ENCODE results near the gene OSBPL10. TPM values are rescaled to one million over a fixed set of nuclear protein-coding genes. Genes with fewer than 3 reads are reported as not detected.

The OSBPL10 gene
- total RNA-seq, 1 donor from 2014 or later: 12.1 TPM

- Mint-ChIP-seq H3K27me3 (ENCODE audit: insufficient read depth) (peaks cover 2% of the 10 kb centered on the region), H3K4me1 (ENCODE audit: low read depth) (no peaks in the 10 kb centered on the region)
Measured at GRCh38 chr3:31839144-31839917, 141.7 kb downstream of the OSBPL10 start.

GRCh38 chr3:31836131-31837075 lies 144.7 kb downstream of the OSBPL10 start:
- Mint-ChIP-seq H3K4me1 (ENCODE audit: low read depth) (no peaks in the 10 kb centered on the region), H3K27me3 (ENCODE audit: insufficient read depth) (peaks cover 5% of the 10 kb centered on the region), H3K27ac (no peak overlapping the region), H3K36me3 (ENCODE audit: low read depth) (no peaks in the 10 kb centered on the region), H3K4me3 (no peak overlapping the region), H3K9me3 (no peaks in the 10 kb centered on the region)
- DNase-seq (ENCODE audit: low spot score): no peak
- intact Hi-C loops (cut with micrococcal nuclease): no loop called here

More at GRCh38 chr3:31839144-31839917, 141.7 kb downstream of the OSBPL10 start:
- intact Hi-C loops (cut with micrococcal nuclease): no loop called here
- no peaks in the 10 kb centered on the region for H3K36me3 Mint-ChIP-seq (ENCODE audit: low read depth)
- H3K27ac Mint-ChIP-seq: no peak overlapping the region
- no peaks in the 10 kb centered on the region for H3K9me3 Mint-ChIP-seq
- DNase-seq (ENCODE audit: low spot score): no peak
- H3K4me3 Mint-ChIP-seq: no peak overlapping the region

GRCh38 chr3:31833391-31834190 lies 147.5 kb downstream of the OSBPL10 start:
- intact Hi-C loops (cut with micrococcal nuclease): no loop called here
- Mint-ChIP-seq H3K9me3 (no peaks in the 10 kb centered on the region), H3K4me1 (ENCODE audit: low read depth) (peaks cover 12% of the 10 kb centered on the region), H3K27ac (no peak overlapping the region), H3K4me3 (no peak overlapping the region), H3K36me3 (ENCODE audit: low read depth) (no peaks in the 10 kb centered on the region), H3K27me3 (ENCODE audit: insufficient read depth) (peaks cover 2% of the 10 kb centered on the region)
- no peak for DNase-seq (ENCODE audit: low spot score)

- intact Hi-C loops (cut with micrococcal nuclease): no loop called here
- Mint-ChIP-seq H3K9me3 (no peaks in the 10 kb centered on the region), H3K4me1 (ENCODE audit: low read depth) (peaks cover 12% of the 10 kb centered on the region), H3K36me3 (ENCODE audit: low read depth) (no peaks in the 10 kb centered on the region), H3K27ac (no peak overlapping the region), H3K27me3 (ENCODE audit: insufficient read depth) (peaks cover 2% of the 10 kb centered on the region), H3K4me3 (no peak overlapping the region)
- no peak for DNase-seq (ENCODE audit: low spot score)
Measured at GRCh38 chr3:31832551-31832950, 148.5 kb downstream of the OSBPL10 start.

DNA sequence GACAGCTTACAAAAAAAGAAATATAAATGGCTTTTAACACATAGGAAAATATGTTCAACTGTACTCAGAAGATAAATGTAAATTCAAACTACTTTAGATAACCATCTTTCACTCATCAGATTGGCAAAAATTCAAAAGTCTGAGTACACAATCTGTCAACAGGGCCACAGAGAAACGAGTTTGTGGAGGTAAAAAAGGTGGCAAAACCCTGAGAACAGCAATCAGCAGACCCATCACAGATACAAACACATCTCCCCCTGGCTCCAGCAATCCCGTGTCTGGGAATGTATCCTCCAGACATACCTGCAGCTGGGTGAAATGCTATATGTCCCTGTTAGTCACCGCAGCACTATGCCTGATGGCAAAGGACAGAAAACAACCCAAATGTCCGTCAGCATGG lies 149.5 kb downstream of the OSBPL10 start:
- no peaks in the 10 kb centered on the region for H3K9me3 Mint-ChIP-seq
- no peaks in the 10 kb centered on the region for H3K36me3 Mint-ChIP-seq (ENCODE audit: low read depth)

DNA sequence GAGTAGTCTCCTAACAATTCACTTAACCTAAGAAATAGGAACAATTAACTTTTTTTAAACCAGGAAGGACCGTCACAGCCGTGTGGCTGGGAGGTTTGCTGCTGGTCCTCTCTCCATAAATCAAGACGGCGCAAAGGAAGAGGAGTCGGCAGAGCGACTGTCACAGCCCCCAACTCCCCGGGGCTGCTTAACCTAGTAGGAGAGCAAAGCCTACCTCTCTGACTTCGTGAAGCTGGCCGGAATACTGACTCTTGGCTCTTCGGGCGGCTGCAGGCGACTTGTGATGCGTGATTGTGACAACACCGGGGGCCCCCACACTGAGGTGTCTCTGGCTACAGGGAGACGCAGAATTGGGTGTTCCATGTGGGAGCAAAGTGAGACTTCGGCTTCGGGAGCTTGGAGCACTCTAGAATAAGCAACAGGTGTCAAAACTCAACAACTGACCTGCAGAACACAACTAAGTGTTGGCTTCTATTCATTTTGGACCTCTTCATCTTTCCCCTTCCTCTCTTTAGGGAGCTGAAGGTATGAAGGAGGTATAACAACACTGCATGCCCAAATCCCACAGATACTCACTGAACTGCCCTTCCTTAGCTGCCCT lies 151.1 kb downstream of the OSBPL10 start:
- no peak overlapping the region for H3K4me3 Mint-ChIP-seq
- no peaks in the 10 kb centered on the region for H3K9me3 Mint-ChIP-seq

More for the DNA sequence above, 149.5 kb downstream of the OSBPL10 start:
- H3K27ac Mint-ChIP-seq: no peak overlapping the region
- intact Hi-C loops (cut with micrococcal nuclease): no loop called here
- H3K4me1 Mint-ChIP-seq (ENCODE audit: low read depth): peaks cover 12% of the 10 kb centered on the region
- H3K27me3 Mint-ChIP-seq (ENCODE audit: insufficient read depth): peaks cover 2% of the 10 kb centered on the region
- no peak for DNase-seq (ENCODE audit: low spot score)
- no peak overlapping the region for H3K4me3 Mint-ChIP-seq

DNA sequence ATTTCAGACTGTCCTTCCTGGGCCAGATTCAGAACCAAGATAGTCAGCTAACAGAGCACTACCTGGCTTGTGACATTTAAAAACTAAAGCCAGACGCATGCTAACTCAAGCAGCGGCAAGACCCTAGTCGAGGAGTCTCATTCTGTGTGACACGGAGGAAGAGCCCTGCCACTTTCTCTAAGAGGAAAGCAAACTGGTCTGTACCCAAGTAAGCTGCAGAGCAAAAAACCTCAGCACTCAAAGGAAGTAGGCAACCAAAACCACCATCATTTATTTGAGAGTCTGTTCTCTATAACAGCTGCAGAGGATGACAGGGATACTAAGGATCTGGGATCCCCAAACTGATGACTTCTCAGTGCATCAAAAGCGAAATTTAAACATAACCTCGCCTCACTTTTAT lies 152.1 kb downstream of the OSBPL10 start:
- H3K4me1 Mint-ChIP-seq (ENCODE audit: low read depth): peaks cover 12% of the 10 kb centered on the region
- H3K9me3 Mint-ChIP-seq: no peaks in the 10 kb centered on the region
- no peak overlapping the region for H3K27ac Mint-ChIP-seq
- no peak for DNase-seq (ENCODE audit: low spot score)
- H3K27me3 Mint-ChIP-seq (ENCODE audit: insufficient read depth): peaks cover 2% of the 10 kb centered on the region
- no peak overlapping the region for H3K4me3 Mint-ChIP-seq
- H3K36me3 Mint-ChIP-seq (ENCODE audit: low read depth): no peaks in the 10 kb centered on the region
- intact Hi-C loops (cut with micrococcal nuclease): no loop called here

More for the DNA sequence above, 151.1 kb downstream of the OSBPL10 start:
- intact Hi-C loops (cut with micrococcal nuclease): no loop called here
- no peak for DNase-seq (ENCODE audit: low spot score)
- no peak overlapping the region for H3K27ac Mint-ChIP-seq
- peaks cover 2% of the 10 kb centered on the region for H3K27me3 Mint-ChIP-seq (ENCODE audit: insufficient read depth)
- peaks cover 12% of the 10 kb centered on the region for H3K4me1 Mint-ChIP-seq (ENCODE audit: low read depth)
- H3K36me3 Mint-ChIP-seq (ENCODE audit: low read depth): no peaks in the 10 kb centered on the region

DNA sequence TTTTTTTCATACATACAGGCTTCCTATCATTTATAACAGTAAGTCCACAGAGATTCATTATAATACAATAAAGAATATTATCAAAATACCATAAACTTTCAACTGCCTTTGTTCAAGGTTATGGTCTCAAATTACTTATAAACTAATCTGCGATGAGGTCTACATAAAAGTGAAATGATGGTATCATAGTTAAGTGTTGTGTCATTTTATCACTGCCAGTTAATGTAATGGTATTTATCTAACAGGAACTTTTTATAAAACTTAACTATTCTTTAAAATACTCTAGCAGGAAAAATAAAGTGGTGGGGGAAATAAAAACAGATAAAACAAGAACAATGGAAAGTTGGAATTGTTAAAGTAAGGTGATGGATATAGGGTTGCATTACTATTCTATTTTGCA lies 153.1 kb downstream of the OSBPL10 start:
- Mint-ChIP-seq H3K27ac (no peak overlapping the region), H3K27me3 (ENCODE audit: insufficient read depth) (peaks cover 2% of the 10 kb centered on the region), H3K4me1 (ENCODE audit: low read depth) (peaks cover 12% of the 10 kb centered on the region), H3K4me3 (no peak overlapping the region), H3K9me3 (peaks cover 3% of the 10 kb centered on the region), H3K36me3 (ENCODE audit: low read depth) (no peaks in the 10 kb centered on the region)
- intact Hi-C loops (cut with micrococcal nuclease): no loop called here
- no peak for DNase-seq (ENCODE audit: low spot score)

DNA sequence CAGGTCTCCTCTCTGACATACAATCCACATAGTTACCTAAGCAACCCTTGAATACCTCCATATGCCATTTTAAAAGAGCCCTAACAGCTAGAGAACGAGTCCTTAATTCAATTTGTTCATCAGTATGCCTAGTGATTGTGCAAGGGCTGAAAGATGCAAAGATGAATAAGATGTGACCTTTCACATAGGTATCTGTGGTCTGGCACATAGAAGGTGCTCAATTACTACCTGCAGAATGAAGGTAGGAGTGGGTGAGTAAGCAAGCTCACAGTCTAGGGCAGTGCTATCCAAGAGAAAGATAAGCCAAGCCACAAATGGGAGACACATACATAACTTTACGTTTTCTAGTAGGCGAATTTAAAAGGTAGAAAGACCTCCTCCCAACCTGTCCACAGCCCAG lies 157.9 kb downstream of the OSBPL10 start:
- H3K9me3 Mint-ChIP-seq: peaks cover 3% of the 10 kb centered on the region
- no peak for DNase-seq (ENCODE audit: low spot score)
- no peak overlapping the region for H3K4me3 Mint-ChIP-seq
- H3K4me1 Mint-ChIP-seq (ENCODE audit: low read depth): no peaks in the 10 kb centered on the region
- H3K36me3 Mint-ChIP-seq (ENCODE audit: low read depth): no peaks in the 10 kb centered on the region
- H3K27me3 Mint-ChIP-seq (ENCODE audit: insufficient read depth): no peaks in the 10 kb centered on the region
- intact Hi-C loops (cut with micrococcal nuclease): no loop called here
- H3K27ac Mint-ChIP-seq: no peak overlapping the region

DNA sequence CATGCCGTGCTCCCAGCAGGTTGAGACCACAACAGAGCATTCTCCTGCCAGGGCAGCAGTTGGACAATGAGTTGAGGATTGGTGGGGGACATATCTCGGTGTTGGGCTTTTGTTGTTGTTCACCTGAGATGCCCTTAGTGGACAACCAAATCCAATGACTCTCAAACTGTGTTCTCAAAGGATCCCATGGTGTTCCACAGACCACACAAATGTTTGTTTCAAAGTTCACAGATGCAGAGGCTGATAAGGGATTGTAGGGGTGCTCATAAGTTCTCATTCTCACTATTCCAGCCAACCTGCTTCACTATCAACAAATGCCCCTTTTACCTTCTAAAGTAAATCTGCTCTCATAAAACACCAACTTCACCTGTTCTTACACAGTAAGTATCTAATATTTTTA lies 159.9 kb downstream of the OSBPL10 start:
- Mint-ChIP-seq H3K4me3 (no peak overlapping the region), H3K4me1 (ENCODE audit: low read depth) (no peaks in the 10 kb centered on the region), H3K36me3 (ENCODE audit: low read depth) (no peaks in the 10 kb centered on the region), H3K27me3 (ENCODE audit: insufficient read depth) (no peaks in the 10 kb centered on the region), H3K9me3 (peaks cover 3% of the 10 kb centered on the region), H3K27ac (no peak overlapping the region)
- DNase-seq (ENCODE audit: low spot score): no peak
- intact Hi-C loops (cut with micrococcal nuclease): no loop called here

- H3K27me3 Mint-ChIP-seq (ENCODE audit: insufficient read depth): no peaks in the 10 kb centered on the region
- no peak overlapping the region for H3K4me3 Mint-ChIP-seq
- no peak for DNase-seq (ENCODE audit: low spot score)
- H3K4me1 Mint-ChIP-seq (ENCODE audit: low read depth): no peaks in the 10 kb centered on the region
- intact Hi-C loops (cut with micrococcal nuclease): no loop called here
- H3K27ac Mint-ChIP-seq: no peak overlapping the region
- H3K36me3 Mint-ChIP-seq (ENCODE audit: low read depth): no peaks in the 10 kb centered on the region
- H3K9me3 Mint-ChIP-seq: peaks cover 3% of the 10 kb centered on the region
Measured at GRCh38 chr3:31819441-31819840, 161.6 kb downstream of the OSBPL10 start.

DNA sequence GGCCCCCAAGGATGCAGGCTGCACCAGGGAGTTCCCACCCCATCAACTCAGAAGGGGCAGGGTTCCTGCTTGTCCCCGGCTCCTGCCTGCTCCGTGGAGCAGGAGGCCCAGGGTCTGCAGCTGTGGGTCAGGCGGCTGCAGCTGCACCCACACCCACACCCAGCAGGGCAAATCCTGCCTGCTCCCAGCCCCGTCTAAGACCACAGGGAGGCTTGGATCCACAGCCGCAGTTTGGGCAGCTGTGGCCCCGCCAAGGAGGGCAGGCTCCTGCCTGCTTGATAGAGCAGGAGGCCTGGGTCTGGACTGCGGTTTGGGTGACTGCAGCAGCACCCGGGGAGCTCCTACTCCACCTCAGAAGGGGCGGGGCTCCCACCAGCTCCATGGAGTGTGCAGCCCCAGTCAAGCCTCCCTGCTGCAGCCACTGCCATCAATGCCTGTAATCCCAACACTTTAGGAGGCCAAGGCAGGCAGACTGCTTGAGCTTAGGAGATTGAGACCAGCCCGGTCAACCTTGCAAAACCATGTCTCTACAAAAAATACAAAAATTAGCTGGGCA lies 163.6 kb downstream of the OSBPL10 start:
- H3K36me3 Mint-ChIP-seq (ENCODE audit: low read depth): no peaks in the 10 kb centered on the region
- no peak overlapping the region for H3K27ac Mint-ChIP-seq
- H3K4me1 Mint-ChIP-seq (ENCODE audit: low read depth): no peaks in the 10 kb centered on the region
- H3K4me3 Mint-ChIP-seq: no peak overlapping the region
- H3K27me3 Mint-ChIP-seq (ENCODE audit: insufficient read depth): no peaks in the 10 kb centered on the region
- DNase-seq (ENCODE audit: low spot score): no peak
- H3K9me3 Mint-ChIP-seq: no peaks in the 10 kb centered on the region
- intact Hi-C loops (cut with micrococcal nuclease): no loop called here
